ENCODE data around the gene RP2. TPM values are rescaled to one million over a fixed set of nuclear protein-coding genes. Genes with fewer than 3 reads are reported as not detected.

Gene RP2
- total and polyA plus RNA-seq, 9 of the 15 experiments (the other 6 are each of a cell fraction or from before 2014, with no cell fraction given) = 2.0 to 6.9 (median 3.5) TPM

- BruUV-seq (replicated peaks) = no TSS peak
- no peak for ATAC-seq
- H3K9me3 ChIP-seq (replicated peaks; ENCODE audit: control insufficient read depth, insufficient read depth, low read depth, low read length) = no peaks in the 10 kb centered on the region
- no peak for DNase-seq (ENCODE audit: extremely low read depth in 1 of 4, low spot score in 3 of 4)
- intact Hi-C loops (cut with micrococcal nuclease) = no loop called here
- TF ChIP-seq DPF2 (IDR thresholded peaks at IDR 0.05) = no peak
- no peak for TF ChIP-seq CTCF (IDR thresholded peaks at IDR 0.05 in 2 of 3, conservative IDR thresholded peaks at IDR 0.05 in 1 of 3; ENCODE audit: insufficient read depth in 2 of 3, low read depth in 1 of 3, low read length in 3 of 3)
- no peak for TF ChIP-seq SFPQ (IDR thresholded peaks at IDR 0.05; ENCODE audit: low read depth, low read length)
- TF ChIP-seq HEY1 (CRISPR knock-in tag; IDR thresholded peaks at IDR 0.05; ENCODE audit: borderline replicate concordance) = no peak
- no peak for TF ChIP-seq RBM34 (IDR thresholded peaks at IDR 0.05; ENCODE audit: borderline replicate concordance, insufficient read depth, low read length)
- TF ChIP-seq ZNF174 (CRISPR knock-in tag; IDR thresholded peaks at IDR 0.05) = no peak
- TF ChIP-seq CBFB (CRISPR knock-in tag; IDR thresholded peaks at IDR 0.05) = no peak
- TF ChIP-seq ZNF444 (CRISPR knock-in tag; IDR thresholded peaks at IDR 0.05) = no peak
- no peaks in the 10 kb centered on the region for H4K20me1 ChIP-seq (replicated peaks; ENCODE audit: control insufficient read depth, insufficient read depth, low read length)
- WGBS (ENCODE audit: insufficient coverage, low coverage, missing lambda C conversion rate) = 4% methylated on average over 4 of the region's 4 CpGs
- ChIA-PET POLR2A (no interaction called here), CTCF (ENCODE audit: low intra/inter-chr PET ratio) (no interaction called here)
- no peak for FAIRE-seq
- H3K4me1 ChIP-seq (replicated peaks in 1 of 2; ENCODE audit: control insufficient read depth in 2 of 2, insufficient read depth in 2 of 2, low read length in 2 of 2) = no peaks in the 10 kb centered on the region
- H3K36me3 ChIP-seq (ENCODE audit: control insufficient read depth, insufficient read depth, low read length) = no peaks in the 10 kb centered on the region
- H3K4me2 ChIP-seq (ENCODE audit: insufficient read depth, low read length) = no peak overlapping the region
- H3K9me1 ChIP-seq (ENCODE audit: control insufficient read depth, insufficient read depth, low read length) = no peaks in the 10 kb centered on the region
- no peak overlapping the region for H3K4me3 ChIP-seq
- H3K27me3 ChIP-seq (ENCODE audit: control insufficient read depth in 2 of 2, insufficient read depth in 2 of 2, low read length in 2 of 2) = 0 out of 5 replicates have a peak, but pooled peaks cover 0 to 4% of the 10 kb centered on the region in 2 experiments
- H3K27ac ChIP-seq (ENCODE audit: extremely low read depth, low read depth, low read length) = no peak overlapping the region
- H2AFZ ChIP-seq (ENCODE audit: low read depth, low read length) = no peak overlapping the region
- no peak overlapping the region for H3K9ac ChIP-seq (ENCODE audit: insufficient read depth in 1 of 2, low read depth in 2 of 2, low read length in 2 of 2)
- H3K79me2 ChIP-seq (ENCODE audit: control insufficient read depth, insufficient read depth, low read length) = no peaks in the 10 kb centered on the region
- in situ Hi-C loops (cut with MboI) = no loop called here
Measured at GRCh38 chrX:46788902-46789301, 47.9 kb upstream of the RP2 start.

Measured in K562 (cell line).